SK-N-MC (cell line): Measurements from ENCODE around the gene FAM217A.
A peak's percentile ranks its signal among the peaks of the same experiment; 100 is the strongest.

Experiments used
- DNase-seq: peaks from one replicate; pipeline ENCODE4 v3.0.0-alpha.2; 2011; ENCODE audit warnings: low read depth, low spot score
- H3K27ac ChIP-seq: fragments of 200-600 bp; sonication (generic); 2 replicates; pipeline ENCODE4 v1.5.1; 2016; ENCODE audit warnings: mixed run types
- H3K36me3 ChIP-seq: fragments of 200-600 bp; sonication (generic); 2 replicates; pipeline ENCODE4 v1.6.1; 2017; ENCODE audit warnings: antibody characterized with exemption, low read length, mixed read lengths; ENCODE audit not compliant: insufficient read depth
- H3K4me3 ChIP-seq: fragments of 200-600 bp; sonication (generic); 2 replicates; pipeline ENCODE4 v1.5.1; 2016
- H3K9ac ChIP-seq: fragments of 200-600 bp; sonication (generic); 2 replicates; pipeline ENCODE4 v1.8.0; 2017; ENCODE audit warnings: mixed run types, mixed read lengths; ENCODE audit not compliant: insufficient read length
- H3K9me3 ChIP-seq: fragments of 200-600 bp; sonication (generic); 2 replicates; pipeline ENCODE4 v1.6.1; 2017; ENCODE audit warnings: low read depth, mild to moderate bottlenecking, antibody characterized with exemption, low read length, moderate library complexity, mixed read lengths
- EZH2 ChIP-seq: fragments of 200-600 bp; sonication (generic); IDR thresholded peaks from one replicate; pipeline ENCODE4 v1.6.1; 2017; ENCODE audit warnings: antibody characterized with exemption
- FOXP2 ChIP-seq: optimal IDR thresholded peaks from 2 replicates; pipeline ENCODE3; 2011; ENCODE audit warnings: mild to moderate bottlenecking, moderate library complexity; ENCODE audit not compliant: insufficient read depth; ENCODE audit errors: extremely low read length, control extremely low read depth
- POLR2AphosphoS5 ChIP-seq: IDR thresholded peaks from 2 replicates; pipeline ENCODE4 v1.6.1; 2012; ENCODE audit warnings: mild to moderate bottlenecking, low read depth, low read length, borderline replicate concordance

Gene FAM217A

DNA sequence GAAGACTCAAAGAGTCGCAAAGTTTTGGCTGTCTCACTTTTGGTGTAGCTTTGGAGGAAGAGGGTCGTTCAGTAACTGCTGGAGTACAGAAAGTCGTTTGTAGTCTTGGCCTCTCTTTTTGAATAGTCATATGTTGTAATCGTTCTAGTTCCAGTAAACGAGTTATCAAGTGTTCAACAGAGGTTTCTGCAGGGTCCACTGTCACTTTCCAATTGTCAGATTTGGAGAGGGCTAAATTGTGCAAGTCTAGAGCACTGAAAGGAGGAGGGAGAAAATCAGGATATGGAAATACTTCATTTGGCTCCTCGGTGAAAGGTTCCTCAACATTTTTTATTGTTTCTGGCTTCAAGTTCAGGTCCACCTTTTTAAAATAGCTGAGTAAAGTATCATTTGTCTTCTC lies 9.7 kb downstream of the FAM217A start:
- no peak overlapping the region for H3K9ac ChIP-seq
- DNase-seq: no peak
- H3K9me3 ChIP-seq: no peaks in the 10 kb centered on the region
- H3K36me3 ChIP-seq: peaks cover 17% of the 10 kb centered on the region
- no peak overlapping the region for H3K27ac ChIP-seq
- no peak for TF ChIP-seq EZH2
- TF ChIP-seq POLR2AphosphoS5: no peak
- TF ChIP-seq FOXP2: no peak
- no peak overlapping the region for H3K4me3 ChIP-seq

DNA sequence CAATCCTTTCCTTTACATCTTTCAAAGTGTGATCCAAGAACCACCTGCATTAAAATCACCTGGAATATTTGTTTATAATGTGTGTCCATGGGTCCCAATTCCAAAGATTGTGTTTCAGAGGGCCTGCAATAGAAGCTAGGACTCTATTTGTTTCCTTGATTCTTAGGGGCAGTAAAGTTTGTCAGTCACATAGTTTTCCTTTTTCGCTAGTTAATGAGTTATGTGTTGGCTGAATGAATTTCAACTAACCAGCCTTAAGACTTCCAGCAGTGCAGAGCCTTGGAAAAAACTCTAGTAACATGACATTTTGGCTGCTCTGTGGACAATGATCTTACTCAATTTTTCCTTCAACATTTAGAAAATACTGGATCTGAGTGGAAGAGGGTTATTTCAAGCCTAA lies 11.3 kb downstream of the FAM217A start:
- Histone ChIP-seq H3K9me3 (no peaks in the 10 kb centered on the region), H3K27ac (no peak overlapping the region), H3K36me3 (peaks cover 32% of the 10 kb centered on the region), H3K4me3 (no peak overlapping the region), H3K9ac (no peak overlapping the region)
- TF ChIP-seq POLR2AphosphoS5: no peak
- TF ChIP-seq FOXP2: no peak
- no peak for TF ChIP-seq EZH2
- DNase-seq: no peak

DNA sequence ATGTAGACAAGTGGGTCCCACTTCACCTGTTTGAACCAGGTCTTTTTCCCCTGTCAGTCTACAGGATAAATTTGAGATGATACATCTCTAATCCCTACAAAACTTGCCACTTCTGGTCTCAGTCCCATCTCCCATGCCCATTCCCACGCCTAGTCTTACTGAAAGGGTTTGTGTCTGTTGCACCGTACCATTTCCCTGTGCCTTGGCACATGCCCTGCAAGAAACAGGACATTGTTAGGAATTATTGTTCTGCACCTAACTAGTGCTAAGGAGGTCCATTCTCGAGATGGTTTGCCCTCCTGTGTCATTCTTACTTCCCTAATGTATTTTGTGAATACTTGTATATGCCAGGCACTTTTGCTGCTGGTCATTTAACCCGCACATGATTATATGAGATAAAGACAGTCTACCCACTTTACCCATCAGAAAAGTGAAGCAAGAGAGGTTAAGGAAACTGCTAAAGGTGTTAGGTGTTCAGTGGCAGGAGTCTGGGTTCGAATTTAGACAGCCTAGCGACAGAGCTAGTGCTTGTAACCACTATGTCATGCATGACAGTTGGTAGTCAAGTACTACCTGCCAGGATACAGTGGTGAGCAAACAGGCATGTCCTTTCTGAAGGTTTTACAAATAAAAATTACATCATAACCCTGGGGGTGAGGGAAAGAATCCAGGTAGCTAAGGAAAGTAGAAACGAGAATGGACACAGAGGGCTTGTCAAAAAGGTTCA lies 12.7 kb downstream of the FAM217A start:
- Histone ChIP-seq H3K9me3 (no peaks in the 10 kb centered on the region), H3K36me3 (peaks cover 47% of the 10 kb centered on the region), H3K4me3 (no peak overlapping the region), H3K9ac (no peak overlapping the region), H3K27ac (no peak overlapping the region)
- TF ChIP-seq FOXP2 (no peak), POLR2AphosphoS5 (peak; percentile 9; the same call in 1 of the 2 replicates)
- DNase-seq: no peak

DNA sequence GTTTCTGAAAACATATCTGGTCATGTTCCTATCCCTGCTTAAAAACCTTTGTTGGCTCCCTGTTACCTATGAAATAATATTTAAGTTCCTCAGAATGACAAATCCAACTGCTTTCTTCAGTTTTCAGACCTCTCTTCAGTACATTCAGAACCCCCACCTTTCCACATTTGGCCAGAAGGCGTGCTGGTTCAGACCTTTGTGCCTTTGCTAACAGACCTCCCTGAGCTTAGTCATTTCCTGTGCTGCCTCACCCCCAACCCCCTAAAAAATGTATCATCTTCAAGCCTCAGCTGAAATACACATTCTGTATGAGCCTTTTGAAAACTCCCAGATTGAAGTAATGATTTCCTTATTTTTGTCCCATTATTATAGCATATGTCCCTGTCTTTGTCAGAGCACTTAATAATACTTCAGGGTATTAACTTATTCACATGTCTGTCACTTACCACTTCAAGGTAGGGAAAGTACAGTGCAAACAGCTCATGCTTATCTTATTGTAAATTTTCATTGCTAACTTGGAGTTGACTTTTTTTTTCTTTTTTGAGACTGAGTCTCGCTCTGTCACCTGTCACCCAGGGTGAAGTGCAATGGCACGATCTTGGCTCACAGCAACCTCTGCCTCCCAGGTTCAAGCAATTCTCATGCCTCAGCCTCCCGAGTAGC lies 19.7 kb downstream of the FAM217A start:
- TF ChIP-seq EZH2 (no peak), POLR2AphosphoS5 (no peak)
- H3K9ac ChIP-seq: no peak overlapping the region
- no peak overlapping the region for H3K4me3 ChIP-seq
- no peak for DNase-seq
- no peaks in the 10 kb centered on the region for H3K9me3 ChIP-seq
- H3K27ac ChIP-seq: no peak overlapping the region
- peaks cover 99% of the 10 kb centered on the region for H3K36me3 ChIP-seq

DNA sequence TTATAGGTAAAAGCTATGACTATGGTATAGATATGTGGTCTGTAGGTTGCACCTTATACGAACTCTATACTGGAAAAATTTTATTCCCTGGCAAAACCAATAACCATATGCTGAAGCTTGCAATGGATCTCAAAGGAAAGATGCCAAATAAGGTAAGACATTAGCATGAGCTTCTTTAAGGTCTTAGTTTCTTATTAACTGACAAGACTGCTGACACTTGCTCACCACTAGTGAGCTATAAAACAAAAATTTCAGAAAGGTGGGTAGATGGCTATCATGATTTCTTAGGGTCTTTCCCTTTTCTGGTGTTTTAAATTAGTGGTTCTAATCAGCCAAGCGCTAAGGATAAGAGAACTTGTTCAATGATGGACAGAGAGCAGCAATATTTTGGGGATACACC lies 21.9 kb downstream of the FAM217A start:
- no peak overlapping the region for H3K9ac ChIP-seq
- H3K36me3 ChIP-seq: peaks cover 97% of the 10 kb centered on the region
- no peak overlapping the region for H3K4me3 ChIP-seq
- H3K9me3 ChIP-seq: no peaks in the 10 kb centered on the region
- DNase-seq: no peak
- no peak for TF ChIP-seq POLR2AphosphoS5
- no peak for TF ChIP-seq EZH2
- TF ChIP-seq FOXP2: no peak
- no peak overlapping the region for H3K27ac ChIP-seq

DNA sequence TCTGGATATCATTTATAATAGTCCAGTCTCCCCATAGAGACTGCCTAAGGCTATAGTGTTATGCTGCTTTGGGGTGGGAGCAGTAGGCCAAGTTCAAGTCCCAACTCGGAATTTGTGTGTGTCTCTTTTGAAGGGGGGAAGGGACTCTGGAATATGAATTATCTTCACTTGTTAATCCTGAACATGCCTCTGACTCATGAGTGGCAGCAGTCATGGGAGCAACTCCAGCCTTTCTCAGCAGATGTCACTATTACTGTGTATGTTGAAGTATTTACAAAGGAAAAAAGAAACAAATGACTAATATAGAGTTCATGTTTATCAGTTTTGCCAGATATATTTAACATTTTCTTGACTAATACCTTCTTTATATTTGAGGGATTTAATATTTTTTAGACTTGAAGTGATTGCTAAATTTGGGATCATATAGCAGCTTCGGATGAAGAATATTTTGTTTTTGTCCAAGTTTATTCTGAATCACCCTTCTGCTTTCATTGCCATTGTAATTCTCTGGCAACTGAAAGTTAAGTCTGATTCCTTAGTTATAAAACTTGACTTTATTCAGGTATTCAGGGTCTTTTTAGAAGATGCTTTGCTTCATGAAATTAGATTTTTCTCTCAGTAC lies 23.4 kb downstream of the FAM217A start:
- peaks cover 97% of the 10 kb centered on the region for H3K36me3 ChIP-seq
- H3K4me3 ChIP-seq: no peak overlapping the region
- no peaks in the 10 kb centered on the region for H3K9me3 ChIP-seq
- DNase-seq: no peak
- no peak overlapping the region for H3K9ac ChIP-seq
- no peak overlapping the region for H3K27ac ChIP-seq
- TF ChIP-seq FOXP2: no peak
- TF ChIP-seq EZH2: no peak
- no peak for TF ChIP-seq POLR2AphosphoS5

DNA sequence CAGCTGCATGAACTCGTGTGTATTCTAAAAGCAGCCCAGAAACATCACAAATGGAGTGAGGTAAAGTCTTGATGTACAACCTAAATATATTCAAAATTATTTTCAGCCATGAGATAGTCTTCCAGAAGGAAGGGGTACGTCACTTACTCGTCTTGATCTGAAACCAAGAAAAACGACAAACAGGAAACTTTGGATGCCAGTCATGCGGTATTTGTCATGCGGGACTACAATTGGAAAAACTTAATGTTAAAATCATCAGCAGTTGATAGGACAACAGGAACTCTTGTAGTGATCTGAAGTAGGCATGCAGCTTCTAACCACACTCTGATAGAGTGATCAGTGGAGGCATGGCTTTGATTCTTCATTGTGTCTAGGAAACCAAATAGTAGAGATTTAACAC lies 29.7 kb downstream of the FAM217A start:
- H3K36me3 ChIP-seq: peaks cover 94% of the 10 kb centered on the region
- H3K9ac ChIP-seq: no peak overlapping the region
- H3K4me3 ChIP-seq: no peak overlapping the region
- H3K27ac ChIP-seq: no peak overlapping the region
- H3K9me3 ChIP-seq: no peaks in the 10 kb centered on the region
- no peak for DNase-seq
- TF ChIP-seq POLR2AphosphoS5 (no peak), EZH2 (no peak), FOXP2 (no peak)

DNA sequence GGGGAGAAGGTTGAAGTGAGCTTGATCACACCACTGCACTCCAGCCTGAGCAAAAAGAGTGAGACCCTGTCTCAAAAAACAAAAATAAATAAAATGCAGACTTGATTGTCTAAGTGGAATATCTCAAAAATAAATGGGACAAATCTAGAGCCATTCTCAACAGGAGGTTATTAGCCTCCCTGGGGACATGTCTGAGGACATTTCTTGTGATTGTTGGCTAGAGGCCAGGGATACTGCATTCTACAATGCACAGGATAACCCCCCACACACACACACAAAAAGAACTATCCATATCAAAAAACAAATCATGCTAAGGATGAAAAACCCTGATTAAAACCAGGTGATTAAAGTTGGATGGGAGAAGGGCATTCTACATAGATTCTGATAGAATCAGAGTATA lies 37.5 kb downstream of the FAM217A start:
- TF ChIP-seq EZH2 (no peak), POLR2AphosphoS5 (no peak), FOXP2 (no peak)
- Histone ChIP-seq H3K9me3 (no peaks in the 10 kb centered on the region), H3K27ac (no peak overlapping the region), H3K4me3 (no peak overlapping the region), H3K36me3 (peaks cover 95% of the 10 kb centered on the region), H3K9ac (no peak overlapping the region)
- no peak for DNase-seq
